GM23338 (cell line): Measurements from ENCODE around the gene ZNF444. TPM values are rescaled to one million over a fixed set of nuclear protein-coding genes. Genes with fewer than 3 reads are reported as not detected.

Experiments used
- ATAC-seq: fragments of 200-7000 bp; cut with Tn5 transposase; 3 replicates; pipeline ENCODE4 v1.9.1; 2020
- DNase-seq: peaks from one replicate; pipeline ENCODE4 v3.0.0-alpha.2; 2015; ENCODE audit warnings: low spot score
- H2AFZ ChIP-seq: fragments of 200-600 bp; sonication (generic); 2 replicates; pipeline ENCODE4 v1.8.0; 2016; ENCODE audit warnings: antibody characterized with exemption, mild to moderate bottlenecking, moderate library complexity
- H3F3A ChIP-seq: fragments of 200-600 bp; sonication (generic); replicated peaks from 2 replicates; pipeline ENCODE4 v1.8.0; 2017; ENCODE audit warnings: antibody characterized with exemption, mixed run types, low read depth
- H3K27ac ChIP-seq: fragments of 200-600 bp; sonication (generic); 2 replicates; pipeline ENCODE4 v1.6.1; 2016; ENCODE audit warnings: low read depth
- H3K27me3 ChIP-seq: fragments of 200-600 bp; sonication (generic); 2 replicates; pipeline ENCODE4 v1.8.0; 2016; ENCODE audit warnings: mild to moderate bottlenecking, mixed run types, moderate library complexity; ENCODE audit not compliant: insufficient read depth
- H3K36me3 ChIP-seq: fragments of 200-600 bp; sonication (generic); 2 replicates; pipeline ENCODE4 v1.8.0; 2016; ENCODE audit warnings: mild to moderate bottlenecking; ENCODE audit not compliant: insufficient read depth
- H3K4me1 ChIP-seq: fragments of 200-600 bp; sonication (generic); 2 replicates; pipeline ENCODE4 v1.8.0; 2016; ENCODE audit warnings: mild to moderate bottlenecking, moderate library complexity; ENCODE audit not compliant: insufficient read depth
- H3K4me2 ChIP-seq: fragments of 200-600 bp; sonication (generic); 2 replicates; pipeline ENCODE4 v1.7.1; 2017; ENCODE audit warnings: mixed run types
- H3K4me3 ChIP-seq: fragments of 200-600 bp; sonication (generic); 2 replicates; pipeline ENCODE4 v1.6.1; 2016; ENCODE audit warnings: mixed run types
- H3K79me2 ChIP-seq: fragments of 200-600 bp; sonication (generic); replicated peaks from 2 replicates; pipeline ENCODE4 v1.8.0; 2017; ENCODE audit warnings: mild to moderate bottlenecking; ENCODE audit not compliant: insufficient read depth
- H3K9me2 ChIP-seq: fragments of 200-600 bp; sonication (generic); 2 replicates; pipeline ENCODE4 v1.8.0; 2017; ENCODE audit not compliant: insufficient read depth
- H4K20me1 ChIP-seq: fragments of 200-600 bp; sonication (generic); replicated peaks from 2 replicates; pipeline ENCODE4 v1.8.0; 2017; ENCODE audit warnings: mild to moderate bottlenecking; ENCODE audit not compliant: insufficient read depth
- H3K27ac Mint-ChIP-seq: 2 replicates; pipeline ENCODE4 v1.8.0; 2020; ENCODE audit warnings: inconsistent platforms, mild to moderate bottlenecking, moderate library complexity, mixed read lengths
- H3K27me3 Mint-ChIP-seq: 3 replicates; pipeline ENCODE4 v1.8.0; 2022; ENCODE audit warnings: low read depth, mild to moderate bottlenecking, moderate library complexity, mixed read lengths, inconsistent platforms; ENCODE audit not compliant: insufficient read depth, poor library complexity
- H3K36me3 Mint-ChIP-seq: 3 replicates; pipeline ENCODE4 v1.8.0; 2021; ENCODE audit warnings: low read depth, mild to moderate bottlenecking, inconsistent platforms, moderate library complexity, mixed read lengths
- H3K4me1 Mint-ChIP-seq: 3 replicates; pipeline ENCODE4 v1.8.0; 2020; ENCODE audit warnings: mild to moderate bottlenecking, inconsistent platforms, mixed read lengths
- H3K4me3 Mint-ChIP-seq: 3 replicates; pipeline ENCODE4 v1.8.0; 2021; ENCODE audit warnings: moderate library complexity, mild to moderate bottlenecking, inconsistent platforms, mixed read lengths
- H3K9me3 Mint-ChIP-seq: 3 replicates; pipeline ENCODE4 v1.8.0; 2020; ENCODE audit warnings: moderate library complexity, mild to moderate bottlenecking, inconsistent platforms, mixed read lengths
- CREB1 ChIP-seq: fragments of 250-450 bp; sonication (Bioruptor Pico); IDR thresholded peaks from 2 replicates; pipeline ENCODE4 v1.5.0; 2020; ENCODE audit warnings: low read depth, mild to moderate bottlenecking, moderate library complexity
- ETS1 ChIP-seq: IDR thresholded peaks from 2 replicates; pipeline ENCODE4 v1.6.1; 2016; ENCODE audit warnings: antibody characterized with exemption
- EZH2 ChIP-seq: fragments of 200-600 bp; sonication (generic); IDR thresholded peaks from one replicate; pipeline ENCODE4 v1.8.0; 2017; ENCODE audit warnings: antibody characterized with exemption, mild to moderate bottlenecking, low read depth; ENCODE audit not compliant: unreplicated experiment
- EZH2phosphoT487 ChIP-seq: fragments of 200-600 bp; sonication (generic); IDR thresholded peaks from one replicate; pipeline ENCODE4 v1.8.1; 2018; ENCODE audit warnings: antibody characterized with exemption; ENCODE audit not compliant: unreplicated experiment
- JUNB ChIP-seq: IDR thresholded peaks from one replicate; pipeline ENCODE4 v1.6.1; 2016; ENCODE audit warnings: antibody characterized with exemption; ENCODE audit not compliant: unreplicated experiment
- NANOG ChIP-seq: IDR thresholded peaks from 2 replicates; pipeline ENCODE4 v1.6.1; 2016; ENCODE audit warnings: antibody characterized with exemption, borderline replicate concordance
- REST ChIP-seq: IDR thresholded peaks from one replicate; pipeline ENCODE4 v1.6.1; 2018; ENCODE audit warnings: antibody characterized with exemption; ENCODE audit not compliant: unreplicated experiment
- STAT1 ChIP-seq: IDR thresholded peaks from one replicate; pipeline ENCODE4 v1.6.1; 2016; ENCODE audit warnings: antibody characterized with exemption; ENCODE audit not compliant: unreplicated experiment
- ZNF331 ChIP-seq: fragments of 250-450 bp; sonication (Bioruptor Pico); IDR thresholded peaks from 2 replicates; pipeline ENCODE4 v1.5.0; 2020; ENCODE audit warnings: low read depth, mild to moderate bottlenecking, moderate library complexity
- polyA plus RNA-seq: library from polyadenylated mRNA; unstranded; fragments of >200 nt; fragmentation: Nextera tagmentation; extraction: Ambion mirVana; gene quantifications from 2 replicates; pipeline ENCODE4 v1.2.1, GENCODE V29; 2016
- total RNA-seq: library from RNA; depleted of rRNA; stranded (reverse); fragments of >200 nt; shearing (Covaris generic); gene quantifications from 2 replicates; pipeline ENCODE4 v1.2.3, GENCODE V29; 2014
- TF ChIP-seq, protein P1 (sequence below), 2 experiments: fragments of 200-600 bp in 1 of 2; sonication (generic) in 1 of 2; conservative IDR thresholded peaks; 2 replicates each; pipeline versions ENCODE4 v1.5.1 to v1.6.1; 2016 to 2017; ENCODE audit warnings: antibody characterized with exemption in 2 of 2, low read depth in 2 of 2, mild to moderate bottlenecking in 2 of 2, moderate library complexity in 1 of 2

ZNF444 gene
- total and polyA plus RNA-seq, 2 experiments from 2014 or later, result 25.1 to 58.5 TPM

- Histone ChIP-seq H3K9me2 (no peaks in the 10 kb centered on the region), H3K4me3 (no peak overlapping the region), H4K20me1 (no peaks in the 10 kb centered on the region), H3K4me1 (peaks cover 2% of the 10 kb centered on the region; the same call in 1 of the 2 replicates), H3K27me3 (no peaks in the 10 kb centered on the region), H3K4me2 (no peak overlapping the region), H3K79me2 (no peaks in the 10 kb centered on the region), H3K27ac (no peak overlapping the region), H2AFZ (peak overlapping the region; percentile 66; the same call in 1 of the 2 replicates), H3K36me3 (no peaks in the 10 kb centered on the region), H3F3A (no peaks in the 10 kb centered on the region)
- ATAC-seq, result peak; percentile 67
- peaks cover 2% of the 10 kb centered on the region; the same call in 2 of the 3 replicates for H3K4me1 Mint-ChIP-seq
- DNase-seq, result no peak
- H3K27me3 Mint-ChIP-seq, result peaks cover 10% of the 10 kb centered on the region
- H3K27ac Mint-ChIP-seq, result no peak overlapping the region
- no peak overlapping the region for H3K4me3 Mint-ChIP-seq
- no peak for TF ChIP-seq STAT1
- no peak for TF ChIP-seq ETS1
- TF ChIP-seq EZH2, result no peak
- no peak for TF ChIP-seq ZNF331 (CRISPR knock-in tag)
- TF ChIP-seq REST, result no peak
- TF ChIP-seq, protein P1, sequence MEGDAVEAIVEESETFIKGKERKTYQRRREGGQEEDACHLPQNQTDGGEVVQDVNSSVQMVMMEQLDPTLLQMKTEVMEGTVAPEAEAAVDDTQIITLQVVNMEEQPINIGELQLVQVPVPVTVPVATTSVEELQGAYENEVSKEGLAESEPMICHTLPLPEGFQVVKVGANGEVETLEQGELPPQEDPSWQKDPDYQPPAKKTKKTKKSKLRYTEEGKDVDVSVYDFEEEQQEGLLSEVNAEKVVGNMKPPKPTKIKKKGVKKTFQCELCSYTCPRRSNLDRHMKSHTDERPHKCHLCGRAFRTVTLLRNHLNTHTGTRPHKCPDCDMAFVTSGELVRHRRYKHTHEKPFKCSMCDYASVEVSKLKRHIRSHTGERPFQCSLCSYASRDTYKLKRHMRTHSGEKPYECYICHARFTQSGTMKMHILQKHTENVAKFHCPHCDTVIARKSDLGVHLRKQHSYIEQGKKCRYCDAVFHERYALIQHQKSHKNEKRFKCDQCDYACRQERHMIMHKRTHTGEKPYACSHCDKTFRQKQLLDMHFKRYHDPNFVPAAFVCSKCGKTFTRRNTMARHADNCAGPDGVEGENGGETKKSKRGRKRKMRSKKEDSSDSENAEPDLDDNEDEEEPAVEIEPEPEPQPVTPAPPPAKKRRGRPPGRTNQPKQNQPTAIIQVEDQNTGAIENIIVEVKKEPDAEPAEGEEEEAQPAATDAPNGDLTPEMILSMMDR (conservative IDR thresholded peaks at IDR 0.05; ENCODE audit: low read depth in 2 of 2), result no peak
- TF ChIP-seq CREB1 (CRISPR knock-in tag), result no peak
- no peak for TF ChIP-seq NANOG
- TF ChIP-seq JUNB, result no peak
- no peak for TF ChIP-seq EZH2phosphoT487
- H3K9me3 Mint-ChIP-seq, result no peaks in the 10 kb centered on the region
- H3K36me3 Mint-ChIP-seq, result no peaks in the 10 kb centered on the region; the same call in 2 of the 3 replicates
These were observed 13.9 kb upstream of the ZNF444 start for GRCh38 chr19:56126983-56127780.
